HG03135 (cell line): ENCODE data around the gene ASIP.
"Not testable (repeated sequence)": the region's sequence is repeated elsewhere in the genome, so short reads cannot be mapped to it uniquely, and the experiment has no call there.

ENCODE experiments used
- ATAC-seq: cut with Tn5 transposase; IDR thresholded peaks from one replicate; pipeline ENCODE4 v1.9.1; 2021; ENCODE audit warnings: mild to moderate bottlenecking, moderate library complexity; ENCODE audit not compliant: unreplicated experiment

ASIP gene

GRCh38 chr20:34282041-34282440, 40.8 kb downstream of the ASIP start:
- ATAC-seq: no peak

DNA sequence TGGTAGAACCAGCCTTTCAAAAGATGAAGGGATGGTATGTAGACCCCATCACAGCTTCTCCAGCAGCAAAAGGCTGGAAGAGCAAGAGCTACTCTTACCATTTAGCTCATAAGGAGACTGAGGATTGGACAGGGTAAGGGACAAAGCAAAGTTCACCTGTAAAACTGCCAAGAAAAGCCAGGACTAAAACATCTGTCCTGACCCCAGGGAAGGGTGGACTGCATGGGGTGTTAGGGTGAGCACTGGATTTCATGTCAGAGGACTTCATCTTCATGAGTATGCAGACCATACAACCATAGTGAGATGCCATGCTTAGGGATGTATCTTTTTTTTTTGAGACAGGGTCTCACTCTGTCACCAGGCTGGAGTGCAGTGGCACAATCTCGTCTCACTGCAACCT, 42.6 kb downstream of the ASIP start:
- no peak for ATAC-seq

DNA sequence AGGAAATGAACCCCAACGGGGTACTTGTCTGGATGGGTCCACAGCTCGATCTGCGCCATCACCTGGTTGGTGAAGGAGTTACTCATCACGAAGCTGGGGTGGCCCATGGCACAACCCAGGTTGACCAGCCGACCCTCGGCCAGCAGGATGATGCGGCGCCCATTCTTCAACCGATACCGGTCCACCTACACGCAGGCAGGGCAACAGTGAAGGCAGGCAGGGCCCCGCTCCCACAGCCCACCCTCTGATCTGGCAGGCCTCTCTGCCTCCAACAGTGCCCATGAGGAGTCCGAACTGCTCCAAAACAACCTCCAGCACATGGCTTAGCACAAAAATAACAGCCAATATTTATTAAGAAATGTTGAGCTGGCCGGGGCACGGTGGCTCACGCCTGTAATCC, 44.2 kb downstream of the ASIP start:
- no peak for ATAC-seq

DNA sequence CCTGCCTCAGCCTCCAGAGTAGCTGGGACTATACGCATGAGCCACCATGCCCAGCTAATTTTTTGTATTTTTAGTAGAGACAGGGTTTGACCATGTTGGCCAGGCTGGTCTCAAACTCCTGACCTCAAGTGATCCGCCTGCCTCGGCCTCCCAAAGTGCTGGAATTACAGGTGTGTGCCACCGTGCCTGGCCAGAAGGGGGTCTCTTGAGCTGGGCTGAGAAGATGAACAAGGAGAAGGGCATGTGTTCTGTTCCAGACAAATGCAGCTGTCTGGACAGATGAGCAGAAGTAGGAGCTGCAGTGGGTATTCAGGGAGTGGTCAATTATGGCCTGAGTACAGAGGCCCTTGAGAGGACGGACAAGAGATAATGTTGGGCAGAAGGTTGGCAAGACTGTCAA, 46.3 kb downstream of the ASIP start:
- ATAC-seq: not testable (repeated sequence)

DNA sequence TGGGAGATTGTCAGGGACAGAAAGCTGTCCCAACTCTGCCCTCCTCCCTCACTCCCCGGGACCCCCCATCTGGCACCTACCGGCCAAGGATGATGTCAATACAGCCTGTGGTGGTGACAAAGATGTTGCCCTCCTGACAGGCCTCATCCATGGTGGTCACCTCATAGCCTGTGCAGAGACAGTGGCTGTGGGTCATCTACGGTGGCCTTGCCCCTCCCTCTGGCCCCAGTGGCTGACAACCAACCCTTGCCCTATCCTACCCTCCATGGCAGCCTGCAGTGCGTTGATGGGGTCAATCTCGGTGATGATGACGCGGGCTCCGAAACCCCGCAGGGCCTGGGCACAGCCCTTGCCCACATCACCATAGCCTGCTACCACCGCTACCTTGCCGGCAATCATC, 49.2 kb downstream of the ASIP start:
- no peak for ATAC-seq

- no peak for ATAC-seq
Observed at GRCh38 chr20:34292496-34292895, 51.3 kb downstream of the ASIP start.

DNA sequence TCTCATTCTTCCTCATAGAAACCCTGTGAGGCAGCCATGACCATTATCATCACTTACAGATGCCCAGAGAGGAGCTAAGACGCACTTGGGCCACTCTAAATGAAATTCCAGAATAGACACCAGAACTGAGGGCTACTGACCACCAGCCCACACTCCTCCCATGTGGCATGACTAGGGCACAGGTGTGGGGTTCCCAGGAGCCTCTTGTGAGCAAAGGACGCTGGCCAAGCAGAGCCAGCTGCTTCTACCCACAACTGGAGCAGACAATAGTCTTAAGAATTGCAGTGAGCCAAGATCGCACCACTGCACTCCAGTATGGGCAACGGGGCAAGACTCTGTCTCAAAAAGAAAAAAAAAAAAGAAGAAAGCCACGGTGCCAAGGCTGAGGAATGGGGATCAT, 51.9 kb downstream of the ASIP start:
- no peak for ATAC-seq

DNA sequence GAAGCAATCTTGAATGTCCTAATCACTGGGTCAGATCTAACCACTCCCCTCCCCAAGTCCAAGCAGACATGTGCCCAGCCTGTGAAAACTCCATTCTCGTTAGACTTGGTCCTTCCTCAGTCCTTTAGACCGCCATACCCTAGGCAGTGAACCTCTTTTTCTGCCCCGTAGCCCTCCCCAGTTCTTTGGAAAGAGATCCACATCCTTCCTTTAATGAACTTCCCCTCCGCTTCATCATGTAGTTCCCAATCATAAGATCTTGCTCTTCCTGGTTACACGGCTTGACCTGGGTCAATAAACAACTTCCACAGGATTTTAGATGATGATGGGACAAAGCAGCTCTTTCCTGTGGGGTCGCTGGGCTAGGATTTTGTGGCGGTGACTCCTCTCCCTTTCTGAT, 52.4 kb downstream of the ASIP start:
- no peak for ATAC-seq

- no peak for ATAC-seq
Observed at GRCh38 chr20:34294563-34294962, 53.3 kb downstream of the ASIP start.

DNA sequence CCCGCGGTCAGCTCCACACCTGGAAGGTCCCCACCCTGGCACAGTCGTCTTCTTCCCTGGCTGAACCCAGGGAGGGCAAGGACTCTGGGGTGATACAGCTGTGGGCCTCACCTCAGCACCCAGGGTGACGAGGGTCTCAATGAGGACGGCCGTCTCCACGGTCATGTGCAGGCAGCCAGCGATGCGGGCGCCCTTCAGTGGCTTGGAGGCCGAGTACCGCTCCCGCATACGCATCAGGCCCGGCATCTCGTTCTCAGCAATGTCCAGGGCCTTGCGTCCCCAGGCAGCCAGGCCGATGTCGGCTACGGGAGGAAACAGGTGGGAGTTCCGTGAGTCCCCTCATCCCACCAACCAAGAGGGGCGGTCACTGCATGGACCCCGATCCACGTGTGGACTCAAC, 54.1 kb downstream of the ASIP start:
- ATAC-seq: no peak

DNA sequence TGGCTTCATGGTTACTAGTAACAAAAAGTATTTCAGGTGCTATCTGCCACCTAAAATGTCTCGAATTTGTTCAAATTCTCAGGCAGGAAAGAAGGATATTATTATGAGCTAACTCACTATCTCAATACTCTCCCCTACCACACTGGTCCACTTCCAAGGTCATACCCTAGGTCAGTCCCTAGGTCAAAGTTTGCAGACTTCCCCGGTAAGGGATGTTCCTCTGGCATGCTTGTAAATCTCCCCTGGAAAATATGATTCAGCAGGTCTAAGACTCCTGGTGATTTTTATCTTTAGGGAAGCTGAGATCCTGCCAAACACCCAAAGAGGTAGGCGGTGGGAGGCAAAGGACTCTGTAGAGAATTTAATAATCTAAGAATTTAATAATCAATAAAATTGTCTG, 55.2 kb downstream of the ASIP start:
- no peak for ATAC-seq

DNA sequence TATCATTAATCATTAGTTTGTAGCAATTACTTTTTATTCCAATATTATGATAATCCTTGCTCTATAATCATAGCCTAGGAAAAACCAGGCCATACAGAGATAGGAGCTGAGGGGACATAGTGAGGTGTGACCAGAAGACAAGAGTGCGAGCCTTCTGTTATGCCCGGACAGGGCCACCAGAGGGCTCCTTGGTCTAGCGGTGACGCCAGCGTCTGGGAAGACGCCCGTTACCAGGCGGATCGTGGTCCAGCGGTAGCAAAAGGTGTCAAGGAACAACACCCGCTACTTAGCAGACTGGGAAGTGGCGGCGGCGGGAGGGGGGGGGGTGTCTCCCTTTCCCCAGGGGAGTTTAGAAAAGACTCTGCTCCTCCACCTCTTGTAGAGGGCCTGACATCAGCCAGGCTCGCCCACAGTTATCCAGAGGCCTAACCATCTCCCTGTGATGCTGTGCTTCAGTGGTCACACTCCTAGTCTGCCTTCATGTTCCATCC, 57.1 kb downstream of the ASIP start:
- ATAC-seq: not testable (repeated sequence)

DNA sequence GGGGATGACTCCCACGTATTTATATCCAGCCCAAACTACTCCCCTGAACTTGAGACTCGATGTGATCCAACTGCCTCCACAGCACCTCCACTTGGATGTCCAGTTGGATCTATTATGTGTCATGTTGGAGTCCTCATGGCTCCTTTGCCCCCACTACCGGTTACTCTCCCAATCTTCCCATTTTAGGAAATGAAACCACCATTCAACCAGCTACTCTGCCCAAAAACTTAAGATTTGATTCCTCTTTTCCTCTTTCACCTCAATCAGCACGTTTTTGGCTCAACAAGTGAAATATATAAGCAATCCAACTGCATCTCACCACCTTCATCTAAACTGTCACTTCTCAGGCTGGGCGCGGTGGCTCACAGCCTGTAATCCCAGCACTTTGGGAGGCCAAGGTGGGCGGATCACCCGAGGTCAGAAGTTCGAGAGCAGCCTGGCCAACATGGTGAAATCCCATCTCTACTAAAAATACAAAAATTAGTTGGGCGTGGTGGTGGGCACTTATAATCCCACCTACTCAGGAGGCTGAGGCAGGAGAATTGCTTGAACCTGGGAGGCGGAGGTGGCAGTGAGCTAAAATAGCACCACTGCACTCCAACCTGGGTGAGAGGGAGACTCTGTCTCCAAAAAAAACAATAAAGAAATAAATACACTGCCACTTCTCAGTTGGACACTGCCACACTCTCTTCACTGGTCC, 58.5 kb downstream of the ASIP start:
- ATAC-seq: no peak

DNA sequence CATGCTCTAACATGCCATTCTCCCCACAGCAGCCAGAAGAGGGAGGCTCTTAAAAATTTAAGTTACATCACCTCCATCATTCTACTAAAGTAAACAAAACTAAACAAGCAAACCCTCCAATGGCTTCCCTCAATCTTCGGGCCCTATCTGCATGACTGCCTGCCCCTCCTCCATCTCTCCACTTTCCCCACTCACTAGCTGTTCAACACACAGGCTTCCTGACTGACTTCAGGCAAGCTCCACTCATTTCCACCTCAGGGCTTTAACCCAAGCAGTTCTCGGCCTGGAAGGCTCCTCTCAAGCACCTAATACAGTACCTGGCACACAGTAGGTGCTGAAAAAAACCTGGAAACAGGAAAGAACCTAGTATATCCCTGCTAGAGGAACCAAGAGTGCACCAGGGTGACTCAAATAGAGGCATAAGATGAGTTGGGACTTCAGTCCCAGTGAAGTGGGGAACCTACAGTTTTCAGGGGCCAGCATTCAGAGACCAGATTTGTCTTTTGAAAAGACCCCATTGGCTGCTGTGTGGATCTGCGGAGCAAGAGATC, 59.1 kb downstream of the ASIP start:
- no peak for ATAC-seq

GRCh38 chr20:34300809-34301586, 59.8 kb downstream of the ASIP start:
- no peak for ATAC-seq

DNA sequence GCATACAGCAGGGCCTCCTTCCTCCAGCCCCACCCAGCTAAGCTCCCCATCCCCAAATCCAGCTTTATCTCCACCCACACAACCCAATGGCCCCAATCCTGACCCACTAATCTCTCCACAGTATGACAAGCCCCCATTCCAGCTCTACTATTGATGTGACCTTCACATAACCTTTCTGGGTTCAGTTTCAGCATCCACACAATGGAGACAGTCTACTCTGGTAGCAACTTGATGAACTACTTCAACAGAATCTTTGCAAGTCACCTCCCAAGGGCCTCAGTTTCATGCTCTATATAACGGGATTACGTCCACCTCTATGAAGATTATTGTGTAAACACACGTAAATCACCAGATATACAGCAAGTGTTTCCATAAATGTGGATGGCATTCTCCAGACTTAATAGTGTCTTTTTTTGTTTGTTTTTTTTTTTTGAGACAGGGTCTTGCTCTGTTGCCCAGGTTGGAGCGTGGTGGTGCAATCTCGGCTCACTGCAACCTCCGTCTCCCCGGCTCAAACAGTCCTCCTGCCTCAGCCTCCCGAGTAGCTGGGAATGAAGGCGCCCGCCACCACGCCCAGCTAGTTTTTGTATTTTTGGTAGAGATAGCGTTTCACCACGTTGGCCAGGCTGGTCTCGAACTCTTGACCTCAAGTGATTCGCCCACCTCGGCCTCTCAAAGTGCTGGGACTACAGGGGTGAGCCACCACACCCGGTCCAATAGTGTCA, 60.5 kb downstream of the ASIP start:
- no peak for ATAC-seq

DNA sequence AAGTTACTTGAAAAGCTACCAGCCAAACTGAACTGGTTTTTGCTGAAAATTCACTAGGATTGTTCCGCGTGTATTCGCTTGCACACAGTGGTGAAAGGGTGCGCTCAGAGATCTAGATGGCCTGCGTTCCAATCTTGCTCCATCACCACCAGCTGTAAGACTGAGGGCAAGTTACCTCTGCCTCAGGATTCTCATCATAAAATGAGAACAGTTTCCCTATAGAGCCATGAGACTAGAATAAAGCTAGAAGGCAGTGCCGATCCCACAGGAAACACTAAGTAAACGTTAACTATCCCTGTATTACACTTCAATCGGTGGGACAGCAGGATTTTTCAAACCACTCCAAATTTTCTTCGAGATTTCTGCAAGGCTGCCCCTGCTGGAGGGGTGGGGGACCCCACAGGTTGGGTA, 61.1 kb downstream of the ASIP start:
- no peak for ATAC-seq

GRCh38 chr20:34302723-34303533, 61.7 kb downstream of the ASIP start, which contains the start of gene AHCY:
AHCY (minus strand) TSS chr20:34303355; CDS start chr20:34303270, 85 bp downstream.
- ATAC-seq: peak; percentile 92

DNA sequence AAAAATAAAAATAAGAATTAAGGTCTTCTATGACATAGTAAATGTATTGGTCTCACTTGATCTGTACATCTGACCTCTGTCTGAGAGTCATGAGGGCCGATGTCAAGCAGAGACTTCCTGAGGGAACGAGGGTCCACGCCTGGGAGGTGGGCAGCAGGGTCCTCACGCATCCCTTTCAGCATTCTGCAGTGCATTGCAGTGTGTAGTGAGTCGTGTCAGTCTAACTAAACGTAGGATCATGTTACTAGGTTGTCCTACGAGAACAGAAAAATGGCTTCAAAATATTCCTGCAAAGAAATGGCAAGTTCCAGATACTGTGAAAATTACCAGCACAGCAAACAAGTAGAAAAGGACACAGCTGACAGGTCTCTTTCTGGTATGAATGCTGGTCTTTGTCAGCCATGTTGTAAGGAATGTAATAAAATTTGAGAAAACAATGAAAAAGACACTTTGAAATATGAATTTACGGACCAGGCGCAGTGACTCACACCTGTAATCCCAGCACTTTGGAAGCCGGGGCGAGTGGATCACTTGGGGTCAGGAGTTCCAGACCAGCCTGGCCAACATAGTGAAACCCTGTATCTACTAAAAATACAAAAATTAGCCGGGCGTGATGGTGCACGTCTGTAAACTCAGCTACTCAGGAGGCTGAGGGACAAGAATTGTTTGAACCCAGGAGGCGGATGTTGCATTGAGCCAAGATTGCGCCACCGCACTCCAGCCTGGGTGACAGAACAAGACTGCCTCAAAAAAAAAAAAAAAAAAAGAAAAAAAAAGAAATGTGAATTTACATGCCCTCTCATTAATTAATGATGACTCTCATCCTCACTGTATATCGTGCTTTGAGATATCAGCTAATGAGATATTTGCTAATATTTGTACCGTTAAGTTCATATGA, 64.4 kb downstream of the ASIP start:
- ATAC-seq: no peak
